Activated B cell treated with CpG ODN at 0.5 μM for 24 hours (primary cell): Measurements from ENCODE around the gene ZNF554. TPM values are rescaled to one million over a fixed set of nuclear protein-coding genes. Genes with fewer than 3 reads are reported as not detected.

Source experiments
- ATAC-seq: fragments of 200-7000 bp; cut with Tn5 transposase; one replicate; pipeline ENCODE4 v1.10.0; 2021; ENCODE audit warnings: low read depth, mild to moderate bottlenecking, moderate library complexity
- CTCF ChIA-PET: fragments of 350-600 bp; sonication (Branson Sonifier 250); formaldehyde crosslinking; loops from one replicate; lab custom pipeline; 2021; ENCODE audit warnings: antibody characterized with exemption; lab: Charles Lee
- POLR2A ChIA-PET: fragments of 350-600 bp; sonication (Branson Sonifier 250); formaldehyde crosslinking; loops from one replicate; lab custom pipeline; 2021; ENCODE audit warnings: antibody characterized with exemption; lab: Charles Lee
- DNase-seq: peaks from one replicate; pipeline ENCODE4 v3.0.0; 2022
- H3K27ac Mint-ChIP-seq: one replicate; pipeline ENCODE4 v1.8.0; 2020; ENCODE audit warnings: mixed read lengths
- H3K27me3 Mint-ChIP-seq: one replicate; pipeline ENCODE4 v1.8.0; 2021; ENCODE audit warnings: mixed read lengths
- H3K36me3 Mint-ChIP-seq: one replicate; pipeline ENCODE4 v1.8.0; 2021; ENCODE audit warnings: low read depth, mixed read lengths
- H3K4me1 Mint-ChIP-seq: one replicate; pipeline ENCODE4 v1.8.0; 2021; ENCODE audit warnings: mixed read lengths
- H3K4me3 Mint-ChIP-seq: one replicate; pipeline ENCODE4 v1.8.0; 2020; ENCODE audit warnings: mild to moderate bottlenecking, mixed read lengths
- H3K9me3 Mint-ChIP-seq: one replicate; pipeline ENCODE4 v1.8.0; 2020; ENCODE audit warnings: mixed read lengths
- CTCF ChIP-seq: fragments of 200-600 bp; IDR thresholded peaks from one replicate; pipeline ENCODE4 v1.8.0; 2022; ENCODE audit warnings: antibody characterized with exemption, mild to moderate bottlenecking
- intact Hi-C: fragments of 100-400 bp; cut with micrococcal nuclease; formaldehyde crosslinking; loops from one replicate; pipeline ENCODE4 v1.15.1; 2024
- total RNA-seq: library from RNA; stranded (reverse); gene quantifications from 2 replicates; pipeline ENCODE4 v1.2.3, GENCODE V29; 2022

ZNF554 gene
- 2.7 and 3.1 TPM in 2 replicates for total RNA-seq

- H3K27ac Mint-ChIP-seq = peak within 1 kb of the TSS; percentile 24
- intact Hi-C loops = loop anchor here (1.0 kb wide), 3 partner anchors 22 to 53 kb away; partner anchors contain the start of genes THOP1 and ZNF555
These were observed at the start of gene ZNF554 for GRCh38 chr19:2819540-2820111. Gene ZNF554, plus strand, starts transcription at chr19:2819868. Its CDS starts 204 bp downstream, at chr19:2820072.

DNA sequence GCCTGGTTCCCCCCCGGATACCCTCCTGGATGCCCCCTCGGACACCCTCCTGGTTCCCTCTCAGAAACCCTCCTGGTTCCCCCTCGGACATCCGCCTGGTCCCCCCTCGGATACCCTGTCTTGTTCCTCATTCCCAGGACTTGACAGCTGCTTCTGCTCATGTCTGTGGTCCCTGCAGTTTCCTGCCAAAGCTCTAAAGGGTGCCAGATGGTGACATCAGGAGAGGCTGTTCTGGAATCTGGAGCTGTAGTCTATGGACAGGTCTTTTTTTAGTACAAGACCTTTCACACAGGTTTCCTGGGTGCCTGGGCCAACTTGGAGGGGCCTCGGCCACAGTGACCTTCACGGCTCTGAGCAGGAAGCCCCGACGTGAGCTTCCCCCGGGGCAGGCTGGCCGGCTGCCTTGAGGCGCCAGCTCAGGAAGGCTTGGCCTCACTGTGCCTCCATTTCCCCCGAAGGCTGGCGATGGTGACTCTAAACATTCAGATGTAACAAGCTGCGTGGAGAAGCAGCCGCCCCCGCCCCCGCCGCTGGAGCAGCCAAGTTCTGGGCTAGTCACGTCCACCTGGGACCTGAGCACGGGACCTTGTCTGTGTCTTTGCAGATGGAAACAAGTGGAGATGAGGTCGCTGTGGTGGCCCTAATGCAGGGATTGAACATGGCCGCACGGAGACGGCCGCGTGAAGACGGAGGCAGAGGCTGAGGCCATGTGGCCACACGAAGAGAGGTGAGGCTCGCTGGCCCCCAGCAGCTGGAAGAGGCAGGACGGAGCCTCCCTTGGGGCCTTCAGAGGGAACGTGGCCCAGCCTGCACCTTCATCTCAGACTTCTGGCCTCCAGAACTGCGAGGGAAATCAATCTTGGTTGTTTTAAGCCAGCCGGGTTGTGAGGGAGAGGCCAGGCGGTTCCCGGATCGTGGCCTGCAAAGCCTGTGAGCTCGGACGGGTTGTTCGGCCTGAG, 49.3 kb upstream of the ZNF554 start:
- H3K27ac Mint-ChIP-seq = no peak overlapping the region
- CTCF ChIA-PET = no interaction called here

More at GRCh38 chr19:2819540-2820111, at the start of gene ZNF554:
- CTCF ChIA-PET = interaction anchor here (0.7 to 1.1 kb wide), 3 partner anchors 22 to 261 kb away, joined by 3 read pairs; partner anchors contain the start of gene ZNF555
- Mint-ChIP-seq H3K4me3 (peak within 1 kb of the TSS; percentile 83), H3K9me3 (no peaks in the 10 kb centered on the region), H3K36me3 (peaks cover 3% of the 10 kb centered on the region), H3K4me1 (peaks cover 14% of the 10 kb centered on the region), H3K27me3 (no peaks in the 10 kb centered on the region)
- POLR2A ChIA-PET = interaction anchor here (0.7 to 2.5 kb wide), 5 partner anchors 21 to 171 kb away, joined by 3 to 14 read pairs (median 6); partner anchors contain the start of genes SGTA, THOP1 and ZNF555
- peak; percentile 99 for ATAC-seq
- peak; percentile 68 for TF ChIP-seq CTCF
- peak; percentile 98 for DNase-seq

GRCh38 chr19:2771786-2772674, 47.6 kb upstream of the ZNF554 start:
- ATAC-seq (no peak), DNase-seq (no peak)
- POLR2A ChIA-PET = no interaction called here
- intact Hi-C loops = no loop called here
- TF ChIP-seq CTCF = no peak
- H3K4me3 Mint-ChIP-seq = no peak overlapping the region
- no peak overlapping the region for H3K27ac Mint-ChIP-seq
- H3K9me3 Mint-ChIP-seq = no peaks in the 10 kb centered on the region
- H3K36me3 Mint-ChIP-seq = peaks cover 9% of the 10 kb centered on the region
- H3K27me3 Mint-ChIP-seq = no peaks in the 10 kb centered on the region
- peaks cover 34% of the 10 kb centered on the region for H3K4me1 Mint-ChIP-seq
- CTCF ChIA-PET = no interaction called here

More for the DNA sequence above, 49.3 kb upstream of the ZNF554 start:
- POLR2A ChIA-PET = no interaction called here
- DNase-seq (no peak), ATAC-seq (no peak)
- Mint-ChIP-seq H3K4me3 (no peak overlapping the region), H3K27me3 (no peaks in the 10 kb centered on the region), H3K4me1 (peaks cover 22% of the 10 kb centered on the region), H3K36me3 (peaks cover 15% of the 10 kb centered on the region), H3K9me3 (no peaks in the 10 kb centered on the region)
- no peak for TF ChIP-seq CTCF
- intact Hi-C loops = no loop called here

GRCh38 chr19:2774083-2774679, 45.5 kb upstream of the ZNF554 start:
- CTCF ChIA-PET = no interaction called here
- no peak for TF ChIP-seq CTCF
- ATAC-seq (peak; percentile 47), DNase-seq (no peak)
- Mint-ChIP-seq H3K4me1 (peaks cover 42% of the 10 kb centered on the region), H3K4me3 (peak overlapping the region; percentile 26), H3K9me3 (no peaks in the 10 kb centered on the region), H3K36me3 (peaks cover 13% of the 10 kb centered on the region), H3K27me3 (no peaks in the 10 kb centered on the region), H3K27ac (peak overlapping the region; percentile 52)
- intact Hi-C loops = no loop called here
- POLR2A ChIA-PET = no interaction called here
